ENCODE measurements around the gene ABHD17C.

Gene ABHD17C

GRCh38 chr15:80790236-80790635 is 95.1 kb downstream of the ABHD17C start:
- DNase-seq: no peak

DNA sequence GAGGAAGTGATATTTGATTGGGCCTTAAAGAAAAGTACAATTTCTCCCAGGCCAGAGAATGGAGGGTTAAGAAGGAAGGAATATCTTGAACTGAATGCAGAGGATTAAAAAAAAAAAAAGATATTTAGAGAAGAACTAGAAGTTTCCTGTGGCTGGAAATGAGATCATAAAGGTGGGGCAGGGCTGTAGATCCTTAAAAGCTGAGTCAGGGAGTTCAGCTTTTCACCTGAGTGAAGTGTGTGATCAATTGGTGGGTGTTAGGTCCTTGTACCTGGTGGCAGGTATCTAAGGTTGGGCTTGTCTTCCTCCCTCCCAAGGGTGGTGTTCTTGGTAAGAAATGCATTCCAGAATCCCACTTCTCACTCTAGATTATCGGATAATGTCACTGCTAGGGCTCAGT is 95.9 kb downstream of the ABHD17C start:
- DNase-seq: no peak

- no peak for DNase-seq
Observed at GRCh38 chr15:80796407-80796806, 101.3 kb downstream of the ABHD17C start.

- no peak for DNase-seq
Observed at GRCh38 chr15:80798911-80799310, 103.8 kb downstream of the ABHD17C start.

GRCh38 chr15:80800067-80800466 is 105.0 kb downstream of the ABHD17C start:
- DNase-seq: no peak

GRCh38 chr15:80801891-80802680 is 107.0 kb downstream of the ABHD17C start:
- no peak for DNase-seq

DNA sequence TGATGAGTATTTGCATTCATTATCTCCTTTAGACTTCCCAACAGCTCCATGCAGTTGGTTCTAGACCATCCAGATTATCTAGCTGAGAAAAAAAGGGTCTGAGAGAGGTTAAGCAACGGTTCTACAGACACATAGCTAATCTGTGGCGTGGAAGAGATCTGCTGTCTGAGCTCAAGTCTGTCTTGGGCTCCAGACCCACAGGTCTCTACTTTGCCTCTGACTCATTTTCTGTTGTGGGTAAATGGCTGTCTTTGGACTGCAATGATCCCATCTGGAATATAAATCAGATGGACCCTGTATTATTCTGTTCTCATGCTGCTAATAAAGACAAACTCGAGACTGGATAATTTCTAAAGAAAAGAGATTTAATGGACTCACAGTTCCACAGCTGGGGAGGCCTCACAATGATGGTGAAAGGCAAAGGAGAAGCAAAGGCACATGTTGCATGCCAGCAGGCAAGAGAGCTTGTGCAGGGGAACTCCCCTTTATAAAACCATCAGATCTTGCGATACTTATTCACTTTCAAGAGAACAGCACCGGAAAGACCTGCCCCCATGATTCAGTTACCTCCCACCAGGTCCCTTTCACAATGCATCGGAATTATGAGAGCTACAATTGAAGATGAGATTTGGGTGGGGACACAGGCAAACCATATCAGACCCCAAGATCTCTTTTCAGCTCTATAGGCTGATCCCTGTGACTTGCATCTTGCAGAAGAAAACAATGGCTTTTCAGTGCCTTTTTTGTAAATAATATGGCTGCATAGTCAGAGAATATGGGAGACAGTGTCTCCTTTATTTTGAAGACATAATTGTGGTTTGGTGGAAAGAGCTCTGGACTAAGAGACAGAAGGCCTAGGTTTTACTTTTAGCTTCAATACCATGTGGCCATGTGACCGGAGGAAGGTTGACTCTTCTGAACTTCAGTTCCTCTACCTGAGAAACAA is 108.7 kb downstream of the ABHD17C start:
- DNase-seq: no peak

DNA sequence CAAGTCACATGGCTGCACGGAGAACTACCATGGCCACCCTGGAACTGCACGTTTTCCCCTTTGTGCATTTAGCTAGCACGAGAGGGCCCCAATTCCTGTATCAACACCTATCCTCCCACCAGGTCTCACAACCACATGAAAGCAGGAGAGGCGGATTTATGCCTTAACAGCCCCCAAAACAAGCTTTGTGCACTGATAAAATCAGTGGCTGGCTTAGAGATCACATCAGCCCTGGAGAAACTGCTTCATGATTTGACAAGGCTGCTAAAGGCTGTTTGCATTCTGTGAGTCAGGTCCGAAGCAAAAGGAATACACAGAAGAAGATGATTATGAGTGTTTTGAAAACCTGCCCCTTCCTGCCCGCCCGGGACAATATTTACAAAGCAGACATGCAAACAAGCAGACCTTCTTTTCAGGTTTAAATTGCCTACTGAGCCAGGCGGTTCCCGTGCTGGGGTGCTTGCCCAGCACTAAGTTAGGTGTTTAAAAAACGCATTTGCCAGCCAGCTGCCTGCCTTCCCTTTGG is 109.9 kb downstream of the ABHD17C start:
- DNase-seq: peak; percentile 34

All from NCI-H1436 treated with DMSO at 0.1 percent for 48 hours (cell line).